K562 (cell line): ENCODE results near the gene BEST4. TPM values are rescaled to one million over a fixed set of nuclear protein-coding genes. Genes with fewer than 3 reads are reported as not detected.

ENCODE experiments used
- DACH1 ChIP-seq: fragments of 450-650 bp; IDR thresholded peaks from 2 replicates; pipeline ENCODE4 v1.6.1; 2018; ENCODE audit not compliant: partially characterized antibody
- DMBX1 ChIP-seq: fragments of 250-450 bp; sonication (Bioruptor Pico); IDR thresholded peaks from 2 replicates; pipeline ENCODE4 v1.8.0; 2022; ENCODE audit warnings: inconsistent platforms, mild to moderate bottlenecking, moderate library complexity, borderline replicate concordance
- HEY1 ChIP-seq: fragments of 250-450 bp; sonication (Bioruptor Pico); IDR thresholded peaks from 2 replicates; pipeline ENCODE4 v1.5.0; 2020; ENCODE audit warnings: mild to moderate bottlenecking, moderate library complexity, borderline replicate concordance
- NR2C1 ChIP-seq, 2 experiments: fragments of 450-650 bp; IDR thresholded peaks; 2 replicates each; pipeline ENCODE4 v1.6.1; 2017; ENCODE audit warnings: mild to moderate bottlenecking in 2 of 2, antibody characterized with exemption in 1 of 2, inconsistent platforms in 1 of 2, missing compliant biosample characterization in 1 of 2, missing genetic modification characterization in 1 of 2
- NRF1 ChIP-seq, 2 experiments: fragments of 450-650 bp; IDR thresholded peaks in 1 of 2; conservative IDR thresholded peaks in 1 of 2; 2 replicates each; pipeline ENCODE4 v1.6.1; 2014; ENCODE audit warnings: mild to moderate bottlenecking in 2 of 2
- POLR3G ChIP-seq: IDR thresholded peaks from 2 replicates; pipeline ENCODE4 v1.6.1; 2011; ENCODE audit not compliant: insufficient read length, insufficient replicate concordance; ENCODE audit errors: extremely low read depth
- RFX1 ChIP-seq: fragments of 450-650 bp; IDR thresholded peaks from 2 replicates; pipeline ENCODE4 v1.6.1; 2016; ENCODE audit warnings: mild to moderate bottlenecking, moderate library complexity
- SIN3A ChIP-seq, 2 experiments: fragments of 150-350 bp in 1 of 2; IDR thresholded peaks; 2 replicates each; pipeline ENCODE4 v1.6.1; 2011 to 2016; ENCODE audit warnings: borderline replicate concordance in 2 of 2, low read depth in 2 of 2, low read length in 2 of 2, mild to moderate bottlenecking in 2 of 2, moderate library complexity in 2 of 2; ENCODE audit not compliant: control insufficient read depth in 1 of 2
- STAG1 ChIP-seq: sonication (generic); formaldehyde crosslinking; IDR thresholded peaks from 2 replicates; pipeline ENCODE4 v1.5.0; 2020; ENCODE audit warnings: missing genetic modification reagents, borderline replicate concordance
- TCF7L2 ChIP-seq: fragments of 150-350 bp; IDR thresholded peaks from 2 replicates; pipeline ENCODE4 v1.6.1; 2016; ENCODE audit warnings: low read depth, mild to moderate bottlenecking, low read length, moderate library complexity
- TSC22D4 ChIP-seq: fragments of 450-650 bp; IDR thresholded peaks from 2 replicates; pipeline ENCODE4 v1.6.1; 2016; ENCODE audit warnings: missing genetic modification characterization, missing biosample characterization, control low read depth
- ZNF263 ChIP-seq: sonication (generic); formaldehyde crosslinking; IDR thresholded peaks from 2 replicates; pipeline ENCODE4 v1.8.0; 2022; ENCODE audit warnings: mild to moderate bottlenecking, missing genetic modification reagents, borderline replicate concordance
- ZNF311 ChIP-seq: fragments of 250-450 bp; sonication (Bioruptor Pico); IDR thresholded peaks from 2 replicates; pipeline ENCODE4 v1.4.0; 2020; ENCODE audit warnings: mild to moderate bottlenecking, moderate library complexity
- ZNF324 ChIP-seq: fragments of 250-450 bp; sonication (Bioruptor Pico); IDR thresholded peaks from 2 replicates; pipeline ENCODE4 v1.4.0; 2020; ENCODE audit warnings: mild to moderate bottlenecking
- ZNF644 ChIP-seq: fragments of 200-800 bp; sonication (Bioruptor generic); IDR thresholded peaks from 2 replicates; pipeline ENCODE4 v1.6.1; 2016; ENCODE audit warnings: low read depth, missing genetic modification characterization, missing compliant biosample characterization
- polyA plus RNA-seq, 8 experiments: library from polyadenylated mRNA; depleted of rRNA in 4 of 8; stranded (reverse) in 5 of 8; unstranded in 3 of 8; fragments of >200 nt; fragmentation: Nextera tagmentation in 2 of 8; fragmentation: Illumina TruSeq in 1 of 8; extraction: Ambion mirVana in 2 of 8; extraction: Trizol in 1 of 8; gene quantifications; 2 replicates each; pipeline versions ENCODE4 v1.2.1 to v1.2.3, GENCODE V29; 2011 to 2014; ENCODE audit warnings: inconsistent platforms in 1 of 8, missing spikeins in 1 of 8
- total RNA-seq, 7 experiments: library from RNA; depleted of rRNA in 6 of 7; stranded (reverse); fragments of >200 nt in 6 of 7; fragmentation: Illumina TruSeq in 2 of 7; extraction: Trizol in 2 of 7; gene quantifications; 2 replicates each; pipeline versions ENCODE4 v1.2.1 to v1.2.3, GENCODE V29; 2011 to 2021; ENCODE audit warnings: low replicate concordance in 1 of 7
- TF ChIP-seq, protein P1 (sequence below): fragments of 450-650 bp; formaldehyde crosslinking; IDR thresholded peaks from 2 replicates; pipeline ENCODE4 v1.4.0; 2020; ENCODE audit warnings: mild to moderate bottlenecking, moderate library complexity
- TF ChIP-seq, protein P2 (sequence below): sonication (generic); formaldehyde crosslinking; IDR thresholded peaks from 2 replicates; pipeline ENCODE4 v1.8.0; 2022; ENCODE audit warnings: missing genetic modification reagents, mild to moderate bottlenecking, moderate library complexity, borderline replicate concordance
- TF ChIP-seq, protein P3 (sequence below), 2 experiments: fragments of 450-650 bp; IDR thresholded peaks; 2 replicates each; pipeline ENCODE4 v1.6.1; 2016
- TF ChIP-seq, protein P4 (sequence below): sonication (generic); formaldehyde crosslinking; IDR thresholded peaks from 2 replicates; pipeline ENCODE4 v1.8.0; 2022; ENCODE audit warnings: mild to moderate bottlenecking, missing genetic modification reagents
- TF ChIP-seq, protein P5 (sequence below): sonication (generic); formaldehyde crosslinking; IDR thresholded peaks from 2 replicates; pipeline ENCODE4 v1.5.0; 2020; ENCODE audit warnings: missing genetic modification reagents

The BEST4 gene
- total and polyA plus RNA-seq, 9 of the 15 experiments (the other 6 are each of a cell fraction or from before 2014, with no cell fraction given) = 0.07 to 0.11 TPM; not detected in 7

DNA sequence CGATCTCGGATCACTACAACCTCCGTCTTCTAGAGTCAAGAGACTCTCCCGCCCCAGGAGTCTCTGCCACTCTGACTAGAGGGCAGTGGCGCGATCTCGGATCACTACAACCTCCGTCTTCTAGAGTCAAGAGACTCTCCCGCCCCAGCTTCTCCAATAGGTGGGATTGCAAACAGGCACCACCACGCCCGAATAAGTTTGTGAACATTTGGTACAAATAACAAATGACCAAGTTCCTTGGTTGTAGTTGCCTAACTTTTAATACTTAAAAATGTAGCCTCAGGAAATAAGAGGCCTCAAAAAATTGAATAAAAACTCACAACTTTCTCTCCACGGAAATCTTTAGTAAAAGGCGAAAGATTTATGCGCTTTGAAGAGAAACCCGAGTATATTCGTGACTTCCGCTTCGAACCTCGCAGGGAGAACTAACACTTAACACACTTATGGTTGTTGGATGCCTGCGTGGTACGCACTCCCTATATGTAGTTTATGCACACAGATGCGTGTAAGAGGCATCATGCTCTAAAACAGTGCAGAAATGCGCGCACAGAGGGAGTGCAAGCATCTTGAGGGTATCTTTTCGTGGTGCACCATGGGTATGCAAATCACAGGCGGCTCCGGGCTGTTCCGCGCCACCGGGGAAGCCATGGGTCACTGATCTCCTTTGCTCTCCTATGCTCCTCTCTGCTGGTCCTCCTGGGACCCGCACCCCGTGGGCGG lies 31.8 kb upstream of the BEST4 start (continued):
- TF ChIP-seq, protein P1, sequence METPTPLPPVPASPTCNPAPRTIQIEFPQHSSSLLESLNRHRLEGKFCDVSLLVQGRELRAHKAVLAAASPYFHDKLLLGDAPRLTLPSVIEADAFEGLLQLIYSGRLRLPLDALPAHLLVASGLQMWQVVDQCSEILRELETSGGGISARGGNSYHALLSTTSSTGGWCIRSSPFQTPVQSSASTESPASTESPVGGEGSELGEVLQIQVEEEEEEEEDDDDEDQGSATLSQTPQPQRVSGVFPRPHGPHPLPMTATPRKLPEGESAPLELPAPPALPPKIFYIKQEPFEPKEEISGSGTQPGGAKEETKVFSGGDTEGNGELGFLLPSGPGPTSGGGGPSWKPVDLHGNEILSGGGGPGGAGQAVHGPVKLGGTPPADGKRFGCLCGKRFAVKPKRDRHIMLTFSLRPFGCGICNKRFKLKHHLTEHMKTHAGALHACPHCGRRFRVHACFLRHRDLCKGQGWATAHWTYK = peak; percentile 92
- TF ChIP-seq NRF1 (conservative IDR thresholded peaks at IDR 0.05 in 1 of 2, IDR thresholded peaks at IDR 0.05 in 1 of 2) (peak; percentile 56 to 63; a peak in 3 of 4 replicates), TSC22D4 (tag) (no peak), RFX1 (no peak; the same call in 1 of the 2 replicates), ZNF324 (CRISPR knock-in tag) (no peak), SIN3A (IDR thresholded peaks at IDR 0.05; ENCODE audit: borderline replicate concordance in 2 of 2, control insufficient read depth in 1 of 2, low read depth in 2 of 2, low read length in 2 of 2) (peak; percentile 94 to 97), NR2C1 (IDR thresholded peaks at IDR 0.05) (peak; percentile 62; the same call in 1 of the 2 replicates), NR2C1 (tag; IDR thresholded peaks at IDR 0.05) (peak; percentile 74), ZNF311 (CRISPR knock-in tag) (no peak), ZNF263 (peak; percentile 45; the same call in 1 of the 2 replicates), DMBX1 (peak; percentile 5), DACH1 (no peak), ZNF644 (tag) (peak; percentile 65; the same call in 1 of the 2 replicates), HEY1 (CRISPR knock-in tag) (peak; percentile 95), STAG1 (CRISPR knock-in tag) (no peak), TCF7L2 (no peak), POLR3G (no peak)
- TF ChIP-seq, protein P2, sequence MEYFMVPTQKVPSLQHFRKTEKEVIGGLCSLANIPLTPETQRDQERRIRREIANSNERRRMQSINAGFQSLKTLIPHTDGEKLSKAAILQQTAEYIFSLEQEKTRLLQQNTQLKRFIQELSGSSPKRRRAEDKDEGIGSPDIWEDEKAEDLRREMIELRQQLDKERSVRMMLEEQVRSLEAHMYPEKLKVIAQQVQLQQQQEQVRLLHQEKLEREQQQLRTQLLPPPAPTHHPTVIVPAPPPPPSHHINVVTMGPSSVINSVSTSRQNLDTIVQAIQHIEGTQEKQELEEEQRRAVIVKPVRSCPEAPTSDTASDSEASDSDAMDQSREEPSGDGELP (CRISPR knock-in tag) = peak; percentile 68
- TF ChIP-seq, protein P3, sequence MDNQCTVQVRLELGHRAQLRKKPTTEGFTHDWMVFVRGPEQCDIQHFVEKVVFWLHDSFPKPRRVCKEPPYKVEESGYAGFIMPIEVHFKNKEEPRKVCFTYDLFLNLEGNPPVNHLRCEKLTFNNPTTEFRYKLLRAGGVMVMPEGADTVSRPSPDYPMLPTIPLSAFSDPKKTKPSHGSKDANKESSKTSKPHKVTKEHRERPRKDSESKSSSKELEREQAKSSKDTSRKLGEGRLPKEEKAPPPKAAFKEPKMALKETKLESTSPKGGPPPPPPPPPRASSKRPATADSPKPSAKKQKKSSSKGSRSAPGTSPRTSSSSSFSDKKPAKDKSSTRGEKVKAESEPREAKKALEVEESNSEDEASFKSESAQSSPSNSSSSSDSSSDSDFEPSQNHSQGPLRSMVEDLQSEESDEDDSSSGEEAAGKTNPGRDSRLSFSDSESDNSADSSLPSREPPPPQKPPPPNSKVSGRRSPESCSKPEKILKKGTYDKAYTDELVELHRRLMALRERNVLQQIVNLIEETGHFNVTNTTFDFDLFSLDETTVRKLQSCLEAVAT (IDR thresholded peaks at IDR 0.05) = peak; percentile 86 to 93
- TF ChIP-seq, protein P4, sequence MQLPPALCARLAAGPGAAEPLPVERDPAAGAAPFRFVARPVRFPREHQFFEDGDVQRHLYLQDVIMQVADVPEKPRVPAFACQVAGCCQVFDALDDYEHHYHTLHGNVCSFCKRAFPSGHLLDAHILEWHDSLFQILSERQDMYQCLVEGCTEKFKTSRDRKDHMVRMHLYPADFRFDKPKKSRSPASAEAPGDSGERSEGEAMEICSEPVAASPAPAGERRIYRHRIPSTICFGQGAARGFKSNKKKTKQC (CRISPR knock-in tag) = peak; percentile 79
- TF ChIP-seq, protein P5, sequence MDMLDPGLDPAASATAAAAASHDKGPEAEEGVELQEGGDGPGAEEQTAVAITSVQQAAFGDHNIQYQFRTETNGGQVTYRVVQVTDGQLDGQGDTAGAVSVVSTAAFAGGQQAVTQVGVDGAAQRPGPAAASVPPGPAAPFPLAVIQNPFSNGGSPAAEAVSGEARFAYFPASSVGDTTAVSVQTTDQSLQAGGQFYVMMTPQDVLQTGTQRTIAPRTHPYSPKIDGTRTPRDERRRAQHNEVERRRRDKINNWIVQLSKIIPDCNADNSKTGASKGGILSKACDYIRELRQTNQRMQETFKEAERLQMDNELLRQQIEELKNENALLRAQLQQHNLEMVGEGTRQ (CRISPR knock-in tag) = no peak
